Ovary (tissue), 9 donors: Measurements from ENCODE around the gene POGZ. TPM values are rescaled to one million over a fixed set of nuclear protein-coding genes. Genes with fewer than 3 reads are reported as not detected.

Source experiments
- DNase-seq, 5 donors: peaks; one replicate each; pipeline ENCODE4 v3.0.0-alpha.2; 2019 to 2020
- H3K27ac ChIP-seq, 2 donors: fragments of 200-600 bp; one replicate each; pipeline versions ENCODE4 v1.5.1 to v1.8.0; 2019 to 2022
- H3K27me3 ChIP-seq: fragments of 200-600 bp; one replicate; pipeline ENCODE4 v1.8.0; 2022
- H3K36me3 ChIP-seq: fragments of 200-600 bp; sonication (generic); one replicate; pipeline ENCODE4 v1.5.1; 2019
- H3K4me1 ChIP-seq: one replicate; pipeline ENCODE4 v1.8.1; 2013; ENCODE audit warnings: mild to moderate bottlenecking, moderate library complexity; ENCODE audit not compliant: insufficient read depth
- H3K4me3 ChIP-seq: fragments of 200-600 bp; sonication (generic); one replicate; pipeline ENCODE4 v1.5.1; 2017
- H3K9me3 ChIP-seq, 2 donors: fragments of 200-600 bp in 1 of 2; sonication (generic) in 1 of 2; one replicate each; pipeline versions ENCODE4 v1.5.1 to v1.8.1; 2013 to 2019; ENCODE audit warnings: mild to moderate bottlenecking in 1 of 2, moderate library complexity in 1 of 2
- EP300 ChIP-seq: sonication (generic); formaldehyde crosslinking; IDR thresholded peaks from one replicate; pipeline ENCODE4 v1.6.1; 2017; ENCODE audit warnings: antibody characterized with exemption
- POLR2A ChIP-seq: fragments of 450-650 bp; IDR thresholded peaks from one replicate; pipeline ENCODE4 v1.6.1; 2017; ENCODE audit warnings: antibody characterized with exemption, mild to moderate bottlenecking, moderate library complexity
- WGBS, 3 donors: extraction: QIAGEN DNeasy Blood & Tissue Kit in 1 of 3; methylation state at CpG; one replicate each; pipeline versions ENCODE4 v1.1.5 to v1.1.7; 2013 to 2017; 5-methylcytosine and 5-hydroxymethylcytosine counted together
- intact Hi-C, 4 donors: fragments of 100-400 bp; cut with DNase I; formaldehyde crosslinking; loops; one replicate each; pipeline versions ENCODE4 v1.11.0 to v1.15.1; 2022 to 2023
- polyA plus RNA-seq, 2 donors: library from polyadenylated mRNA; stranded (reverse); fragments of 200-250 nt in 1 of 2; fragments of 350-450 nt in 1 of 2; fragmentation: Illumina TruSeq in 1 of 2; extraction: RNeasy Lipid Tissue Mini Kit (QIAGEN cat#74804) in 1 of 2; gene quantifications; one replicate each; pipeline ENCODE4 v1.2.3, GENCODE V29; 2013 to 2014
- total RNA-seq, 7 donors: library from RNA; depleted of rRNA in 2 of 7; stranded (reverse); fragments of >200 nt in 2 of 7; fragmentation: NEBNext Ultra II Directional in 3 of 7; extraction: Animal tissue kit (Norgen Biotek cat#: 25700) in 3 of 7; gene quantifications; one replicate each; pipeline versions ENCODE4 v1.1.0 to v1.2.4, GENCODE V29; 2016 to 2023
- TF ChIP-seq, protein P1 (sequence below), 3 donors: fragments of 450-650 bp in 2 of 3; fragments of 200-600 bp in 1 of 3; IDR thresholded peaks; one replicate each; pipeline versions ENCODE4 v1.5.1 to v1.8.0; 2016 to 2022; ENCODE audit warnings: antibody characterized with exemption in 3 of 3, mild to moderate bottlenecking in 1 of 3
- donor health status: DM: no; HTN: no; CAD: no; lungs with moderate emphysema.
- donor health status: DM: no; HTN: no; CAD: no.
- donor health status: Bipolar disorder and iron deficiency.
- donor health status: DM: yes; HTN: yes; CAD: no.
- donor health status: DM: no; HTN: no; CAD: no.
- donor health status: DM: yes; HTN: yes; CAD: no.

The POGZ gene
- total and polyA plus RNA-seq, 9 donors, result 34.6 to 151 (median 104) TPM

DNA sequence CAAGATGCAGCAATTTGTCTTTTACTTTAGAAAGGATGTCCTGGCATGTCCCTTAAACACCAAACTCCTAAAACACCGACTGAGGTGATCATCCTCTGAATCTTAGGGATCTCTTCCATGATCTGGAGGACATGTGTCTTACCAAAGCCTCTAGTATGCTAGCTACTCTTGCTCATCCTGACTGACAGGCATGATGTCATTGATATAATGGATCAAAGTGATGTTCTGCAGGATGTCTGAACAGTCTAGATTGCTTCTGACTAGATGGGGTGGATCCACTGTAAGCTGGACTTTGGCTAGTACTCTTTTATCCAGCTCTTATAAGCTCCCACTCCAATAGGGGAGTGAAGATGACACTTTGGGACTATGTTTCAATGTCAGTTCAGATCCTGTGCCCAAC is 40.6 kb upstream of the POGZ start:
- Histone ChIP-seq H3K36me3 (no peaks in the 10 kb centered on the region), H3K27ac (no peak overlapping the region), H3K4me3 (no peak overlapping the region), H3K4me1 (no peaks in the 10 kb centered on the region), H3K27me3 (no peaks in the 10 kb centered on the region), H3K9me3 (no peaks in the 10 kb centered on the region)
- WGBS, 3 donors, result 77 to 96% (median 94%) methylated on average over 1 of the region's 1 CpG
- TF ChIP-seq EP300 (no peak), POLR2A (no peak)
- TF ChIP-seq, protein P1, sequence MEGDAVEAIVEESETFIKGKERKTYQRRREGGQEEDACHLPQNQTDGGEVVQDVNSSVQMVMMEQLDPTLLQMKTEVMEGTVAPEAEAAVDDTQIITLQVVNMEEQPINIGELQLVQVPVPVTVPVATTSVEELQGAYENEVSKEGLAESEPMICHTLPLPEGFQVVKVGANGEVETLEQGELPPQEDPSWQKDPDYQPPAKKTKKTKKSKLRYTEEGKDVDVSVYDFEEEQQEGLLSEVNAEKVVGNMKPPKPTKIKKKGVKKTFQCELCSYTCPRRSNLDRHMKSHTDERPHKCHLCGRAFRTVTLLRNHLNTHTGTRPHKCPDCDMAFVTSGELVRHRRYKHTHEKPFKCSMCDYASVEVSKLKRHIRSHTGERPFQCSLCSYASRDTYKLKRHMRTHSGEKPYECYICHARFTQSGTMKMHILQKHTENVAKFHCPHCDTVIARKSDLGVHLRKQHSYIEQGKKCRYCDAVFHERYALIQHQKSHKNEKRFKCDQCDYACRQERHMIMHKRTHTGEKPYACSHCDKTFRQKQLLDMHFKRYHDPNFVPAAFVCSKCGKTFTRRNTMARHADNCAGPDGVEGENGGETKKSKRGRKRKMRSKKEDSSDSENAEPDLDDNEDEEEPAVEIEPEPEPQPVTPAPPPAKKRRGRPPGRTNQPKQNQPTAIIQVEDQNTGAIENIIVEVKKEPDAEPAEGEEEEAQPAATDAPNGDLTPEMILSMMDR (IDR thresholded peaks at IDR 0.05), result no peak
- intact Hi-C loops, result no loop called here
- DNase-seq, result no peak

DNA sequence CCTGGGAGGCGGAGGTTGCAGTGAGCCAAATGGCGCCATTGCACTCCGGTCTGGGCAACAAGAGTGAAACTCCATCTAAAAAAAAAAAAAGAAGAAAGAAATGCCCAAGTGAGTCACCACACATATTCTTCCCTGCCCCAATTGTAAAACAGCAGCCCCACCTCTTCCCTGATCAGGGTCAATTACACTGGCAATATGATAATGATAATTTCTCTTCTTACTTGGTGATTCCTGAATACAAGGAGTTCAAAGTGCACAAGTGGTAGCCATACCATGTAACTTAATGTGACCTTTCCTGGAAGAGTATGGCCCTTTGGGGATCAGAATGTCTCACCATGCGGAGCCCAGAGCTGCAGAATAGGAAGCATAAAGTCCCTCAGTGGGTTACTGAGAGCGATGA is 40.1 kb upstream of the POGZ start:
- no peaks in the 10 kb centered on the region for H3K27me3 ChIP-seq
- H3K4me3 ChIP-seq, result no peak overlapping the region
- H3K36me3 ChIP-seq, result no peaks in the 10 kb centered on the region
- H3K4me1 ChIP-seq, result no peaks in the 10 kb centered on the region
- intact Hi-C loops, result no loop called here
- no peak for TF ChIP-seq POLR2A
- TF ChIP-seq, protein P1 (IDR thresholded peaks at IDR 0.05), result no peak
- no peak for TF ChIP-seq EP300
- no peak overlapping the region for H3K27ac ChIP-seq
- no peak for DNase-seq
- 95 to 97% (median 96%) methylated on average over 5 of the region's 5 CpGs for WGBS, 3 donors
- no peaks in the 10 kb centered on the region for H3K9me3 ChIP-seq

DNA sequence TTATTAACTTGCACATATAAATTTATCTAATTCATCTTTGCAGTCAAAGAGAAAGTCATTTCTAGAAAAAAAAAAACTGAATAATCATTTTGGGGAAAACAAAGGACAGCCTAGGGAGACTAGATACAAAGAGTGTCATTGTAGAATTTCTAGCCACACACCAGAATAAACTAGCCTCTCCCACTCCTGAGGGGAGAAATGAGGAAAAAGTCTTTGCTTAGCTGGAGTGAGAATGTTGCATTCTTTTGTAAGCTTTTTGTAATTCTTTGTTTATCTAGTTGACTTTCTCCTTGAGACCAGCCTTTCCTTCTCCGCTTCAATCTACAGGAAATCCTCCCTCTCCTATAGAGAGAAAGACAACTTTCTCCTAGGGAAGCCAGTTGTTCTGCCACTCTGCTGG is 36.0 kb upstream of the POGZ start:
- Histone ChIP-seq H3K4me1 (no peaks in the 10 kb centered on the region), H3K4me3 (no peak overlapping the region), H3K36me3 (no peaks in the 10 kb centered on the region), H3K27ac (no peak overlapping the region), H3K9me3 (no peaks in the 10 kb centered on the region), H3K27me3 (no peaks in the 10 kb centered on the region)
- TF ChIP-seq POLR2A (no peak), EP300 (no peak)
- TF ChIP-seq, protein P1 (IDR thresholded peaks at IDR 0.05), result no peak
- DNase-seq, result no peak
- WGBS, 3 donors, result 6 to 24% (median 23%) methylated on average over 1 of the region's 1 CpG
- intact Hi-C loops, result no loop called here

DNA sequence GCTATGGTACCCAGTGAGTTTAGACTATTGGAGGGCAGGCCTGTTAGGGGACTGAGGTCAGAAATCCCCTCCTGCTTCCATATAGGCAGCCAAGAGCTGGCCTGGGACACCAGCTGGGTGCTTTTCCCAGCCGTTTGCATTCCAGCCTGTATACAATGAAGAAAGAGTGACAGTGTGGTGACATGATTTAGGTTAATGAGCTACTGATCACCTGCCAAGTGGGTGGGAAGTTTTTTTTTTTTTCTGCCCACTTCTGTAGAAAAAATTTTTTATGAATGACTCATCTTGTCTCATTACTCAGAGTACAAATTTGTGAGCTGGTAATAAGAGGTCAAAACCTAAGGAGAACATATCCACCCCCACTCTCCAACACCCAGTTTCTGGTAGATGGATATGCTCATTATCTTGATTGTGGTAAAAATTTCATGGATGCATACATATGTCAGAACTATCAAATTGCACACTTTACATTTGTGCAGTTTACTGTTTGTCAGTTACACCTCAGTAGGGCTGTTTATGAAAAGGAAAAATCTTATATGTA is 35.5 kb upstream of the POGZ start:
- no peak for DNase-seq
- no peaks in the 10 kb centered on the region for H3K27me3 ChIP-seq
- no peaks in the 10 kb centered on the region for H3K9me3 ChIP-seq
- WGBS, 3 donors, result 0% methylated on average over 1 of the region's 1 CpG
- TF ChIP-seq, protein P1 (IDR thresholded peaks at IDR 0.05), result no peak
- TF ChIP-seq EP300, result no peak
- no peak for TF ChIP-seq POLR2A
- intact Hi-C loops, result no loop called here
- H3K27ac ChIP-seq, result no peak overlapping the region
- H3K36me3 ChIP-seq, result no peaks in the 10 kb centered on the region
- H3K4me1 ChIP-seq, result no peaks in the 10 kb centered on the region
- no peak overlapping the region for H3K4me3 ChIP-seq
